H9 (cell line): ENCODE data around the gene HDHD2. TPM values are rescaled to one million over a fixed set of nuclear protein-coding genes. Genes with fewer than 3 reads are reported as not detected.

Experiments used
- DNase-seq: peaks from one replicate; pipeline ENCODE4 v3.0.0-alpha.2; 2017
- H2AFZ ChIP-seq: one replicate; pipeline ENCODE4 v1.6.1; 2013; ENCODE audit warnings: mild to moderate bottlenecking, low read length, control low read depth, moderate library complexity
- H2AK5ac ChIP-seq: 2 replicates; pipeline ENCODE4 v1.6.1; 2013; ENCODE audit warnings: low read length, control low read depth, mixed read lengths; ENCODE audit not compliant: insufficient read length
- H2BK120ac ChIP-seq: one replicate; pipeline ENCODE4 v1.6.1; 2013; ENCODE audit warnings: low read depth, mild to moderate bottlenecking, low read length, control low read depth, inconsistent platforms; ENCODE audit not compliant: poor library complexity, severe bottlenecking
- H2BK12ac ChIP-seq: 2 replicates; pipeline ENCODE4 v1.6.1; 2013; ENCODE audit warnings: low read length, control low read depth, mixed read lengths, low read depth; ENCODE audit not compliant: insufficient read length
- H2BK15ac ChIP-seq: 2 replicates; pipeline ENCODE4 v1.6.1; 2013; ENCODE audit warnings: low read depth, low read length, control low read depth
- H2BK20ac ChIP-seq: one replicate; pipeline ENCODE4 v1.6.1; 2013; ENCODE audit warnings: low read depth, mild to moderate bottlenecking, low read length, control low read depth, inconsistent platforms; ENCODE audit not compliant: poor library complexity, severe bottlenecking
- H2BK5ac ChIP-seq: 2 replicates; pipeline ENCODE4 v1.6.1; 2013; ENCODE audit warnings: low read length, control low read depth, mixed read lengths; ENCODE audit not compliant: insufficient read length
- H3K14ac ChIP-seq: 2 replicates; pipeline ENCODE4 v1.6.1; 2013; ENCODE audit warnings: low read length, control low read depth; ENCODE audit not compliant: insufficient read depth
- H3K18ac ChIP-seq: 2 replicates; pipeline ENCODE4 v1.6.1; 2013; ENCODE audit warnings: low read depth, mild to moderate bottlenecking, mixed read lengths, low read length, control low read depth; ENCODE audit not compliant: insufficient read length
- H3K23ac ChIP-seq: 2 replicates; pipeline ENCODE4 v1.6.1; 2013; ENCODE audit warnings: low read length, control low read depth, mixed read lengths, low read depth; ENCODE audit not compliant: insufficient read length
- H3K23me2 ChIP-seq: 2 replicates; pipeline ENCODE4 v1.6.1; 2013; ENCODE audit warnings: low read depth, mild to moderate bottlenecking, mixed read lengths, low read length, control low read depth; ENCODE audit not compliant: insufficient read length, poor library complexity, severe bottlenecking
- H3K27ac ChIP-seq: 2 replicates; pipeline ENCODE4 v1.5.1; 2013; ENCODE audit warnings: low read length, control low read depth, mixed read lengths, low read depth; ENCODE audit not compliant: insufficient read length
- H3K27me3 ChIP-seq: 2 replicates; pipeline ENCODE4 v1.6.1; 2013; ENCODE audit warnings: low read length, control low read depth, inconsistent platforms; ENCODE audit not compliant: insufficient read depth
- H3K4ac ChIP-seq: 2 replicates; pipeline ENCODE4 v1.6.1; 2013; ENCODE audit warnings: low read depth, mild to moderate bottlenecking, control low read depth, inconsistent platforms, low read length, moderate library complexity
- H3K4me1 ChIP-seq: 2 replicates; pipeline ENCODE4 v1.6.1; 2013; ENCODE audit warnings: low read length, control low read depth, inconsistent platforms; ENCODE audit not compliant: insufficient read depth
- H3K4me2 ChIP-seq: 2 replicates; pipeline ENCODE4 v1.6.1; 2013; ENCODE audit warnings: low read length, control low read depth, mixed read lengths; ENCODE audit not compliant: insufficient read length, insufficient read depth
- H3K56ac ChIP-seq: 2 replicates; pipeline ENCODE4 v1.6.1; 2013; ENCODE audit warnings: low read depth, mild to moderate bottlenecking, mixed read lengths, low read length, control low read depth; ENCODE audit not compliant: insufficient read length
- H3K79me1 ChIP-seq: 2 replicates; pipeline ENCODE4 v1.6.1; 2013; ENCODE audit warnings: low read depth, mild to moderate bottlenecking, moderate library complexity, low read length, control low read depth, inconsistent platforms; ENCODE audit not compliant: insufficient read depth, poor library complexity, severe bottlenecking
- H3K79me2 ChIP-seq: 2 replicates; pipeline ENCODE4 v1.6.1; 2013; ENCODE audit warnings: low read length, control low read depth, inconsistent platforms; ENCODE audit not compliant: insufficient read depth
- H3K9ac ChIP-seq: 2 replicates; pipeline ENCODE4 v1.6.1; 2013; ENCODE audit warnings: low read length, control low read depth, mixed read lengths; ENCODE audit not compliant: insufficient read length; ENCODE audit errors: extremely low read depth
- H3K9me3 ChIP-seq: one replicate; pipeline ENCODE4 v1.6.1; 2013; ENCODE audit warnings: low read depth, low read length, inconsistent platforms; ENCODE audit not compliant: control insufficient read depth
- H3T11ph ChIP-seq: one replicate; pipeline ENCODE4 v1.6.1; 2013; ENCODE audit warnings: mild to moderate bottlenecking, low read length, control low read depth, inconsistent platforms
- H4K20me1 ChIP-seq: one replicate; pipeline ENCODE4 v1.6.1; 2013; ENCODE audit not compliant: control insufficient read depth, insufficient read length, insufficient read depth
- H4K5ac ChIP-seq: 2 replicates; pipeline ENCODE4 v1.6.1; 2013; ENCODE audit warnings: low read depth, mild to moderate bottlenecking, mixed read lengths, low read length, control low read depth; ENCODE audit not compliant: insufficient read length
- H4K8ac ChIP-seq: replicated peaks from 2 replicates; pipeline ENCODE4 v1.6.1; 2013; ENCODE audit warnings: low read length, control low read depth, mixed read lengths, low read depth; ENCODE audit not compliant: insufficient read length
- H4K91ac ChIP-seq: 2 replicates; pipeline ENCODE4 v1.6.1; 2013; ENCODE audit warnings: low read depth, mild to moderate bottlenecking, moderate library complexity, mixed read lengths, low read length, control low read depth; ENCODE audit not compliant: insufficient read length
- H3K27ac Mint-ChIP-seq, 3 experiments: 2 replicates in 2 of 3; 3 replicates in 1 of 3; pipeline ENCODE4 v1.8.0; 2020 to 2021; ENCODE audit warnings: mixed read lengths in 3 of 3, mild to moderate bottlenecking in 1 of 3, moderate library complexity in 1 of 3
- H3K27me3 Mint-ChIP-seq: 2 replicates; pipeline ENCODE4 v1.8.0; 2021; ENCODE audit warnings: low read depth, mild to moderate bottlenecking, moderate library complexity, mixed read lengths
- H3K36me3 Mint-ChIP-seq, 3 experiments: 2 replicates in 2 of 3; 3 replicates in 1 of 3; pipeline ENCODE4 v1.8.0; 2020 to 2021; ENCODE audit warnings: low read depth in 3 of 3, mixed read lengths in 3 of 3; ENCODE audit not compliant: insufficient read depth in 1 of 3
- H3K4me1 Mint-ChIP-seq, 2 experiments: 2 replicates each; pipeline ENCODE4 v1.8.0; 2020; ENCODE audit warnings: mixed read lengths in 2 of 2
- H3K4me3 Mint-ChIP-seq, 2 experiments: 2 replicates in 1 of 2; 3 replicates in 1 of 2; pipeline ENCODE4 v1.8.0; 2020 to 2021; ENCODE audit warnings: mild to moderate bottlenecking in 2 of 2, mixed read lengths in 2 of 2, moderate library complexity in 1 of 2
- H3K9me3 Mint-ChIP-seq, 2 experiments: 2 replicates in 1 of 2; 3 replicates in 1 of 2; pipeline ENCODE4 v1.8.0; 2020; ENCODE audit warnings: mild to moderate bottlenecking in 2 of 2, mixed read lengths in 2 of 2, moderate library complexity in 1 of 2
- WGBS: extraction: QIAGEN DNeasy Blood & Tissue Kit; methylation state at CpG from one replicate; pipeline ENCODE4 v1.1.7; 2013; ENCODE audit warnings: missing lambda C conversion rate, low lambda C conversion rate, mixed read lengths; ENCODE audit not compliant: insufficient read length; ENCODE audit errors: extremely low coverage; 5-methylcytosine and 5-hydroxymethylcytosine counted together
- total RNA-seq: library from RNA; stranded (reverse); gene quantifications from 2 replicates; pipeline ENCODE4 v1.2.1, GENCODE V29; 2021
- TF ChIP-seq, protein P1 (sequence below): fragments of 200-600 bp; sonication (generic); conservative IDR thresholded peaks from 3 replicates; pipeline ENCODE4 v1.8.0; 2021; ENCODE audit warnings: antibody characterized with exemption, mild to moderate bottlenecking

Gene HDHD2
- total RNA-seq, 1 experiment from 2014 or later = 51.0 TPM

DNA sequence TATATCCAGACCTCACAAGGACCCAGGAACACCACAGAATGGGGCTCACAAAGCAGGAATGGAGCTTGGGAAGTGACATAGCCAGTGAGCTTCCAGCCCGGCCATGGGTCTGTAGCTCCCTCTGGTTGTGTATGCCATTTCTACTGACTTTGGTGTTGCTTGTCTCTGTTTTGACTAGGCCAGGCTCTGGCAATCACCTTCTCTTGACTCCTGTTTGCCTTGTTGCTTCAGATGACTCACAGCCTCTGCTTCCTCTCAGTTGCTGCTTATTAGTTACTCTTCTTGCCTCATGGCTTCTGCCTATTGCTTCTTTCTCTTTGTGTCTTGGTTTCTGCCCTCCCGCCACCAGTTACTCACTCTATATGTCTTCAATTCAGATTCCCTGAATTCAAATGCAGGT lies 41.7 kb upstream of the HDHD2 start:
- no peaks in the 10 kb centered on the region for H3K27me3 ChIP-seq
- H3K27ac ChIP-seq = no peak overlapping the region
- H4K91ac ChIP-seq = no peak overlapping the region
- Mint-ChIP-seq H3K9me3 (no peaks in the 10 kb centered on the region), H3K4me3 (no peak overlapping the region), H3K27me3 (peaks cover 5% of the 10 kb centered on the region), H3K36me3 (no peaks in the 10 kb centered on the region), H3K27ac (no peak overlapping the region), H3K4me1 (no peaks in the 10 kb centered on the region; a peak in 1 of 4 replicates)
- H3T11ph ChIP-seq = no peak overlapping the region
- H3K4me2 ChIP-seq = no peak overlapping the region
- H3K9me3 ChIP-seq = no peaks in the 10 kb centered on the region
- no peak overlapping the region for H4K8ac ChIP-seq
- H3K23ac ChIP-seq = no peak overlapping the region
- no peak overlapping the region for H3K14ac ChIP-seq
- H3K79me2 ChIP-seq = no peaks in the 10 kb centered on the region
- no peaks in the 10 kb centered on the region for H3K79me1 ChIP-seq
- no peaks in the 10 kb centered on the region for H3K23me2 ChIP-seq
- H3K9ac ChIP-seq = no peak overlapping the region
- H3K56ac ChIP-seq = no peak overlapping the region
- WGBS = no CpG with 5 or more reads among the region's 2 CpGs
- no peak overlapping the region for H4K5ac ChIP-seq
- H2BK12ac ChIP-seq = no peak overlapping the region
- no peak overlapping the region for H2BK15ac ChIP-seq
- H2BK120ac ChIP-seq = no peak overlapping the region
- H2AK5ac ChIP-seq = no peak overlapping the region
- H2AFZ ChIP-seq = no peak overlapping the region
- no peak overlapping the region for H2BK5ac ChIP-seq
- TF ChIP-seq, protein P1, sequence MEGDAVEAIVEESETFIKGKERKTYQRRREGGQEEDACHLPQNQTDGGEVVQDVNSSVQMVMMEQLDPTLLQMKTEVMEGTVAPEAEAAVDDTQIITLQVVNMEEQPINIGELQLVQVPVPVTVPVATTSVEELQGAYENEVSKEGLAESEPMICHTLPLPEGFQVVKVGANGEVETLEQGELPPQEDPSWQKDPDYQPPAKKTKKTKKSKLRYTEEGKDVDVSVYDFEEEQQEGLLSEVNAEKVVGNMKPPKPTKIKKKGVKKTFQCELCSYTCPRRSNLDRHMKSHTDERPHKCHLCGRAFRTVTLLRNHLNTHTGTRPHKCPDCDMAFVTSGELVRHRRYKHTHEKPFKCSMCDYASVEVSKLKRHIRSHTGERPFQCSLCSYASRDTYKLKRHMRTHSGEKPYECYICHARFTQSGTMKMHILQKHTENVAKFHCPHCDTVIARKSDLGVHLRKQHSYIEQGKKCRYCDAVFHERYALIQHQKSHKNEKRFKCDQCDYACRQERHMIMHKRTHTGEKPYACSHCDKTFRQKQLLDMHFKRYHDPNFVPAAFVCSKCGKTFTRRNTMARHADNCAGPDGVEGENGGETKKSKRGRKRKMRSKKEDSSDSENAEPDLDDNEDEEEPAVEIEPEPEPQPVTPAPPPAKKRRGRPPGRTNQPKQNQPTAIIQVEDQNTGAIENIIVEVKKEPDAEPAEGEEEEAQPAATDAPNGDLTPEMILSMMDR = no peak
- H3K4ac ChIP-seq = no peak overlapping the region
- H3K18ac ChIP-seq = no peak overlapping the region
- DNase-seq = no peak
- H4K20me1 ChIP-seq = no peaks in the 10 kb centered on the region
- H2BK20ac ChIP-seq = no peak overlapping the region
- H3K4me1 ChIP-seq = no peaks in the 10 kb centered on the region
